Measurements from ENCODE around the gene RRBP1.

- TF ChIP-seq, protein P1, sequence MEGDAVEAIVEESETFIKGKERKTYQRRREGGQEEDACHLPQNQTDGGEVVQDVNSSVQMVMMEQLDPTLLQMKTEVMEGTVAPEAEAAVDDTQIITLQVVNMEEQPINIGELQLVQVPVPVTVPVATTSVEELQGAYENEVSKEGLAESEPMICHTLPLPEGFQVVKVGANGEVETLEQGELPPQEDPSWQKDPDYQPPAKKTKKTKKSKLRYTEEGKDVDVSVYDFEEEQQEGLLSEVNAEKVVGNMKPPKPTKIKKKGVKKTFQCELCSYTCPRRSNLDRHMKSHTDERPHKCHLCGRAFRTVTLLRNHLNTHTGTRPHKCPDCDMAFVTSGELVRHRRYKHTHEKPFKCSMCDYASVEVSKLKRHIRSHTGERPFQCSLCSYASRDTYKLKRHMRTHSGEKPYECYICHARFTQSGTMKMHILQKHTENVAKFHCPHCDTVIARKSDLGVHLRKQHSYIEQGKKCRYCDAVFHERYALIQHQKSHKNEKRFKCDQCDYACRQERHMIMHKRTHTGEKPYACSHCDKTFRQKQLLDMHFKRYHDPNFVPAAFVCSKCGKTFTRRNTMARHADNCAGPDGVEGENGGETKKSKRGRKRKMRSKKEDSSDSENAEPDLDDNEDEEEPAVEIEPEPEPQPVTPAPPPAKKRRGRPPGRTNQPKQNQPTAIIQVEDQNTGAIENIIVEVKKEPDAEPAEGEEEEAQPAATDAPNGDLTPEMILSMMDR (IDR thresholded peaks at IDR 0.05) = no peak
- TF ChIP-seq POLR2A (IDR thresholded peaks at IDR 0.05) = no peak
Observed at GRCh38 chr20:17706632-17707031, 24.6 kb upstream of the RRBP1 start.
